Measurements from ENCODE around the gene CPXM1.

CPXM1 gene

GRCh38 chr20:2748551-2749342 is 51.7 kb downstream of the CPXM1 start:
- DNase-seq (ENCODE audit: low spot score): no peak

- no peak for DNase-seq (ENCODE audit: low spot score)
Measured at GRCh38 chr20:2747676-2748235, 52.7 kb downstream of the CPXM1 start.

DNA sequence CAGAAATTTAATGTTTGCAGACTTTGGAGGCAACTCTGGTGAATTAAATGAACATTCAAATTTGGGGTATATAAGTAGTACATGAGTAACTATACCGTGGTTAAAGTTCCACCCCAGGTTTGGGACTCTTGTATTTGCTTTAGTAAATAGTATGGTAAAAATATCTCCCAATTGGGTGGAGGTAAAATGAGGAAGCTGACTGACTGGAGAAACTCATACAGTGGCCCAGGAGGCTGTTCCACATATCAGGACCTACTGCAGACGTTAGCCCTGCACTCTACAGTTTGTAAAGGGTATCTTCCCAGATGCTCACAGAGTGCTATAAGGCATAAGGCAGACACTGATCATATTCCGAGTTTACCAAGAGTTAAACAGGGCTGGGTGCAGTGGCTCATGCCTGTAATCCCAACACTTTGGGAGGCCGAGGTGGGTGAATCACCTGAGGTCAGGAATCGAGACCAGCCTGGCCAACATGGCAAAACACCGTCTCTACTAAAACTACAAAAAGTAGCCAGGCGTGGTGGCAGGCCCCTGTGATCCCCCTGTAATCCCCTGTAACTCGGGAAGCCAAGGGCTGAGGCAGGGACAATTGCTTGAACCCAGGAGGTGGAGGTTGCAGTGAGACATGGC is 53.7 kb downstream of the CPXM1 start:
- DNase-seq (ENCODE audit: low spot score): no peak

DNA sequence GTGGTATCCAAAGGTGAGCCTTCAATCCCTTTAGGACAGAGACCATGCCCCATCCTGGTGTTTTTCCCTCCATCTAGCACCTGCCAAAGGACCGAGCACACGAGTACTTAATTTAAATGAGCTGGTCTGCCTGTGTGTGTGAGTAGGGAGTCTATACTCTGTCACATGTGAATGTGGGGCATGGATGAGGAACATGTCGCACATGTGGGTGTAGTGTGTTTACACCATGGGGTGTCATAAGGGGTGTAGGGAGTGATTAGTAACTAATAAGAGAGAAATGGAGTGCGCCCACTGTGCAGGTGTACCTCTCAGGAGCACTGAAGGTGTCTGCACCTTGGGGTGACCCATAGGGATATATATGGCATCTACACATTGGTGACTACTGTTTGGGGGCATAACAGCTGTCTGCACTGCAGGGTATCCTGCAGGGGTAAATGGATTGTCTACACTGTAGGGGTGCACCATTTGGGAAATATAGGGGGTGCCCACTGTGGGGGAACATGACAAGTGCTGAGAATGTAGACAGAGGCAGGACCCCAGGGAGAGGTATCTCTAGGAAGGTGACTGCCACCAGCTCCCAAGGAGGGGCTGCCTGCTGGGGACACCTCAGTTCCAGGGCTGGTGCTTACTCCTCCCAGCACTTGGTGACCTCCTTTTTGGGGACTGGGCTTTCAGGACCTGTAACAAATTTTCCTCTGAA is 54.3 kb downstream of the CPXM1 start:
- no peak for DNase-seq (ENCODE audit: low spot score)

GRCh38 chr20:2745060-2745910 is 55.1 kb downstream of the CPXM1 start:
- DNase-seq (ENCODE audit: low spot score): no peak

Measured in CD4-positive, alpha-beta T cell treated with Interleukin-6 at 100 ng/mL for 8 hours (primary cell).